Type B pancreatic cell (in vitro differentiated cells): ENCODE measurements around the gene STAB2. TPM values are rescaled to one million over a fixed set of nuclear protein-coding genes. Genes with fewer than 3 reads are reported as not detected.

Experiments
- DNase-seq: peaks from one replicate; pipeline ENCODE4 v3.0.0; 2021; ENCODE audit warnings: mixed read lengths; ENCODE audit not compliant: unreplicated experiment; ENCODE audit errors: extremely low spot score
- H3K27ac Mint-ChIP-seq: 2 replicates; pipeline ENCODE4 v1.8.0; 2021; ENCODE audit warnings: mild to moderate bottlenecking, mixed read lengths
- H3K27me3 Mint-ChIP-seq: 2 replicates; pipeline ENCODE4 v1.8.0; 2021; ENCODE audit warnings: mixed read lengths
- H3K36me3 Mint-ChIP-seq: 2 replicates; pipeline ENCODE4 v1.8.0; 2021; ENCODE audit warnings: mixed read lengths
- H3K4me1 Mint-ChIP-seq: one replicate; pipeline ENCODE4 v1.8.0; 2021; ENCODE audit warnings: mixed read lengths; ENCODE audit not compliant: unreplicated experiment
- H3K4me3 Mint-ChIP-seq: 2 replicates; pipeline ENCODE4 v1.8.0; 2021; ENCODE audit warnings: mild to moderate bottlenecking, mixed read lengths
- H3K9me3 Mint-ChIP-seq: 2 replicates; pipeline ENCODE4 v1.8.0; 2021; ENCODE audit warnings: mixed read lengths
- total RNA-seq: library from RNA; stranded (reverse); gene quantifications from 2 replicates; pipeline ENCODE4 v1.2.1, GENCODE V29; 2021; ENCODE audit warnings: low replicate concordance
- TF ChIP-seq, protein P1 (sequence below): fragments of 200-600 bp; sonication (generic); conservative IDR thresholded peaks from 2 replicates; pipeline ENCODE4 v1.5.0; 2021; ENCODE audit warnings: antibody characterized with exemption, mild to moderate bottlenecking

Gene STAB2
- total RNA-seq, 1 donor from 2014 or later: not detected

DNA sequence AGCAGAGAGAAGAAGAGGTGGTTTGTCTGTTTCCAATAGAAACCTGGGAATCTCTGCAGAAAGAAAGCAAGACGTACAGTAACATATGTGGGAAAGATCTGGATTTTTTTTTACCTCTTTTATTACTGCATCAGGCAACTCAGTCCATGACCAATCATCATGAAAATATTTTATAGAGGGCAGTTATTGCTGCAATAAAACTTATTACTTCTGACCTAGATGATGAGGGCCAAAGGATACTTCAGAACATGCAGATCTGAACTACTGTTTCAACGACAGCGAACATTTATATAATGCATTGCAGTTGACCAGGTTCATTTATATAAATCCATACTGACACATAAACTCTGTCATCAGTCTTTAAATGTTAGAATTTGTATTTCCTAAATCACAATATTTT lies 67.7 kb downstream of the STAB2 start:
- Mint-ChIP-seq H3K4me3 (no peak overlapping the region), H3K4me1 (no peaks in the 10 kb centered on the region), H3K9me3 (no peaks in the 10 kb centered on the region), H3K36me3 (no peaks in the 10 kb centered on the region), H3K27me3 (peaks cover 17% of the 10 kb centered on the region), H3K27ac (no peak overlapping the region)
- no peak for DNase-seq
- TF ChIP-seq, protein P1, sequence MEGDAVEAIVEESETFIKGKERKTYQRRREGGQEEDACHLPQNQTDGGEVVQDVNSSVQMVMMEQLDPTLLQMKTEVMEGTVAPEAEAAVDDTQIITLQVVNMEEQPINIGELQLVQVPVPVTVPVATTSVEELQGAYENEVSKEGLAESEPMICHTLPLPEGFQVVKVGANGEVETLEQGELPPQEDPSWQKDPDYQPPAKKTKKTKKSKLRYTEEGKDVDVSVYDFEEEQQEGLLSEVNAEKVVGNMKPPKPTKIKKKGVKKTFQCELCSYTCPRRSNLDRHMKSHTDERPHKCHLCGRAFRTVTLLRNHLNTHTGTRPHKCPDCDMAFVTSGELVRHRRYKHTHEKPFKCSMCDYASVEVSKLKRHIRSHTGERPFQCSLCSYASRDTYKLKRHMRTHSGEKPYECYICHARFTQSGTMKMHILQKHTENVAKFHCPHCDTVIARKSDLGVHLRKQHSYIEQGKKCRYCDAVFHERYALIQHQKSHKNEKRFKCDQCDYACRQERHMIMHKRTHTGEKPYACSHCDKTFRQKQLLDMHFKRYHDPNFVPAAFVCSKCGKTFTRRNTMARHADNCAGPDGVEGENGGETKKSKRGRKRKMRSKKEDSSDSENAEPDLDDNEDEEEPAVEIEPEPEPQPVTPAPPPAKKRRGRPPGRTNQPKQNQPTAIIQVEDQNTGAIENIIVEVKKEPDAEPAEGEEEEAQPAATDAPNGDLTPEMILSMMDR: no peak

DNA sequence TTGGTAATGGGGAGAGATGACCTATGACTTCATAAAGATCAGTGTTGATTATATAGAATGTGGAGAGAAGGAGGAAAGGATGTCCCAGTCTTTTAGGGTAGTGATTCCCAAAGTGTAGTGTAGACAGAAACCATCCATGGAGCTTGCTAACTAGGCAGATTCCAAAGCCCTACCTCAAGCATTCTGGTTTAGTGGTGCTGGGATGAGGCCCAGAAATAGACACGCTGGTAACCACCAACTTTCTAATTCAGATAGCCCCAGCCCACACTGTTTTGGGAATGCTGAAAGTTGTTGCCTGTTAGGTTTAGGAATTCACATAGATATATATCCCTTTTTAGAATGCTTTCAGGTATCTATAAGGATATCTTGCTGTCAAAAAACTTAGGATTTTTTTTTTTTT lies 69.2 kb downstream of the STAB2 start:
- Mint-ChIP-seq H3K27ac (no peak overlapping the region), H3K36me3 (no peaks in the 10 kb centered on the region), H3K4me3 (no peak overlapping the region), H3K9me3 (no peaks in the 10 kb centered on the region), H3K27me3 (peaks cover 25% of the 10 kb centered on the region), H3K4me1 (no peaks in the 10 kb centered on the region)
- no peak for DNase-seq
- TF ChIP-seq, protein P1: no peak

DNA sequence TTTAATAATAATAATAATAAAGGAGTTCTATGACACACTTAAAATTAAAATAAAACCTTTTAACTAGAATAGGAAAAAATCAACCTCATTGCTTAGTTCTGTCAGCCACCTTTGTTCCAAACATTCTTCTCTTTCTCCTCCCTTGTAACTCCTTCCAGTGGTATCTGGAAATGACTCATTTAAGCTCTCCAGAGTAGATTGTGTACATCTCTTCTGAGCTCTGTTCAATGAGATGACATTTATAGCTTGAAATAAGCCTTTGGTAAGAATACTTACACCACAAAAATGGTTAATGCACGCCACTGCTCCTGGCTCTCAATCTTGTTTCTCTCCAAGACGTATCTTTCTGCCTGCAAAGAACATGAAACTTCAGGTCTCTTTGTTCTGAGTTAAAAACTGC lies 70.3 kb downstream of the STAB2 start:
- Mint-ChIP-seq H3K9me3 (no peaks in the 10 kb centered on the region), H3K27me3 (peaks cover 36% of the 10 kb centered on the region), H3K4me1 (no peaks in the 10 kb centered on the region), H3K4me3 (no peak overlapping the region), H3K36me3 (no peaks in the 10 kb centered on the region), H3K27ac (no peak overlapping the region)
- TF ChIP-seq, protein P1: no peak
- no peak for DNase-seq

DNA sequence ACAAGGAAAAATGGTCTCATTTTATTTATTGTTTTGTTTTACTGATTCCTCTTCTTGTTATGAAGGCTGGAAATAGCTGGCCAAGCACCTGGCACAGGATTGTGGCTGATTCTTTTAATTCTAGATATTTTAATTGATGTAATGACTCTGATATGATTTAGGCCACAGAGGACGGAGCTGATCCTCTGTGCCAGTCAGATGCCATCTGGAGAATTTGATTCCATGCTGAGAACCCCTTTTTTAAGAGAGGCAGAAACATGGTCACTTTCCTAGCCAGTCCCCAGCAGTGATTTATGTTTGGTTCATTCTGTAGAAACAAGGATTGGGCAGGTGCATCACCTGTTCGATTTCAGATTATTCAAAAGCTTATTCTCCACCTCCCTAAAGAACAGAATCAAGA lies 77.6 kb downstream of the STAB2 start:
- DNase-seq: no peak
- Mint-ChIP-seq H3K4me1 (no peaks in the 10 kb centered on the region), H3K9me3 (no peaks in the 10 kb centered on the region), H3K36me3 (no peaks in the 10 kb centered on the region), H3K27me3 (peaks cover 22% of the 10 kb centered on the region), H3K4me3 (no peak overlapping the region), H3K27ac (no peak overlapping the region)
- TF ChIP-seq, protein P1: no peak

DNA sequence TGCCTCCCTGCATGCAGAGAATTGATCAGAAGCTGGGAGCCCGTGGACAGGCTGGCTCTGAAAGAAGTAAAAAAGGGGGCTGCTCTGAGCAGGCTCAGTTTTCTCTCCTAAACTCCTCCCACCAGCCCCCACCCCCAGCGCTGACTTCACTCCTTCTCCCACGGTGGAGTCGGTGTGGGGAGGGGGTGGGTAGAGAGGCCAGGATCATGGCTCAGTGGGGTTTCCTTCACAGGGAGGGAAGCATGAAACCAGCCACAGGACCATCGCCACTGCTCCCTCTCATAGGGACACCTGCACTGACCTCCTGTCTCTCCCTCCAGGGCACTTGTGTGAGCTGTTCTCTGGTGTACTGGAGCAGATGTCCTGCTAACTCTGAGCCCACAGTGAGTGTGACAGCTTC lies 78.9 kb downstream of the STAB2 start:
- no peaks in the 10 kb centered on the region for H3K36me3 Mint-ChIP-seq
- no peaks in the 10 kb centered on the region for H3K4me1 Mint-ChIP-seq
- no peak overlapping the region for H3K27ac Mint-ChIP-seq
- H3K4me3 Mint-ChIP-seq: no peak overlapping the region
- TF ChIP-seq, protein P1: no peak
- no peak for DNase-seq
- no peaks in the 10 kb centered on the region for H3K9me3 Mint-ChIP-seq
- peaks cover 15% of the 10 kb centered on the region for H3K27me3 Mint-ChIP-seq

DNA sequence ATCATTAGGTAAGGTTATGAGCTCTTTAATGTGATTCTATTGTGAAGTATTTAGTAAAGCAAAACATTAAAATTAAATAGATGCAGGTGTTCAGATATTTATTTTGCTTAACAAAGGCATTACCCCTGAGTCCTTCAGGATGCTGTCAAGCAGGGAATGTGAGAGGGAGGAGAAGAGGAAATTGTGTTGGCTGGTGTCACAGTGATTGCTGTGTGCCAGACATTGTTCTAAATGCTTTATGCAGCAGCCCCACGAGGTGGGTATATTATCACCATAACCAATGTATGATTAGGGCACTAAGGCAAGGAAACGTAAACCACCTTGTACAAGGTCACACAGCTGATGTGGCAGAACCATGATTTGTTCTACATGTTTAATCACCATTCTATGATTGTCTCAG lies 80.1 kb downstream of the STAB2 start:
- Mint-ChIP-seq H3K9me3 (no peaks in the 10 kb centered on the region), H3K27me3 (peaks cover 5% of the 10 kb centered on the region), H3K4me3 (no peak overlapping the region), H3K4me1 (no peaks in the 10 kb centered on the region), H3K36me3 (no peaks in the 10 kb centered on the region), H3K27ac (no peak overlapping the region)
- no peak for DNase-seq
- TF ChIP-seq, protein P1: no peak
